Dermis blood vessel endothelial cell (primary cell): Measurements from ENCODE around the gene CD84. TPM values are rescaled to one million over a fixed set of nuclear protein-coding genes. Genes with fewer than 3 reads are reported as not detected.
"Not testable (repeated sequence)": the region's sequence is repeated elsewhere in the genome, so short reads cannot be mapped to it uniquely, and the experiment has no call there.

Source experiments
- DNase-seq: peaks from one replicate; pipeline ENCODE4 v3.0.0; 2010
- total RNA-seq: library from RNA; depleted of rRNA; stranded (reverse); fragments of >200 nt; gene quantifications from 2 replicates; pipeline ENCODE4 v1.2.3, GENCODE V29; 2014

CD84 gene
- total RNA-seq, 1 donor from 2014 or later: not detected

GRCh38 chr1:160567858-160568682 lies 11.2 kb downstream of the CD84 start:
- DNase-seq: no peak

- no peak for DNase-seq
Measured at GRCh38 chr1:160567341-160567740, 12.0 kb downstream of the CD84 start.

- DNase-seq: no peak
Measured at GRCh38 chr1:160565564-160565963, 13.7 kb downstream of the CD84 start.

- DNase-seq: not testable (repeated sequence)
Measured at GRCh38 chr1:160563230-160563629, 16.1 kb downstream of the CD84 start.

GRCh38 chr1:160562745-160563144 lies 16.6 kb downstream of the CD84 start:
- not testable (repeated sequence) for DNase-seq

- no peak for DNase-seq
Measured at GRCh38 chr1:160560806-160561205, 18.5 kb downstream of the CD84 start.

GRCh38 chr1:160560045-160560705 lies 19.1 kb downstream of the CD84 start:
- DNase-seq: no peak

GRCh38 chr1:160559437-160559836 lies 19.9 kb downstream of the CD84 start:
- DNase-seq: not testable (repeated sequence)

- DNase-seq: no peak
Measured at GRCh38 chr1:160558660-160559380, 20.5 kb downstream of the CD84 start.

- DNase-seq: no peak
Measured at GRCh38 chr1:160553778-160554177, 25.5 kb downstream of the CD84 start.

- DNase-seq: no peak
Measured at GRCh38 chr1:160552425-160552824, 26.9 kb downstream of the CD84 start.

GRCh38 chr1:160550572-160551034 lies 28.7 kb downstream of the CD84 start:
- DNase-seq: no peak

- DNase-seq: no peak
Measured at GRCh38 chr1:160549665-160550006, 29.7 kb downstream of the CD84 start.

- DNase-seq: no peak
Measured at GRCh38 chr1:160548960-160549664, 30.2 kb downstream of the CD84 start.

GRCh38 chr1:160548183-160548582 lies 31.1 kb downstream of the CD84 start:
- DNase-seq: no peak

- DNase-seq: no peak
Measured at GRCh38 chr1:160547422-160547821, 31.9 kb downstream of the CD84 start.

GRCh38 chr1:160546942-160547341 lies 32.4 kb downstream of the CD84 start:
- no peak for DNase-seq

GRCh38 chr1:160544647-160545046 lies 34.6 kb downstream of the CD84 start:
- DNase-seq: peak; percentile 28

GRCh38 chr1:160542303-160542945 lies 36.9 kb downstream of the CD84 start:
- DNase-seq: peak; percentile 9

- no peak for DNase-seq
Measured at GRCh38 chr1:160541622-160542302, 37.5 kb downstream of the CD84 start.

GRCh38 chr1:160540859-160541233 lies 38.5 kb downstream of the CD84 start:
- no peak for DNase-seq
